HG02571 (cell line): ENCODE results near the gene TANC1.
"Not testable (repeated sequence)": the region's sequence is repeated elsewhere in the genome, so short reads cannot be mapped to it uniquely, and the experiment has no call there.

ENCODE experiments used
- ATAC-seq: cut with Tn5 transposase; IDR thresholded peaks from one replicate; pipeline ENCODE4 v1.9.1; 2021; ENCODE audit warnings: mild to moderate bottlenecking, moderate library complexity; ENCODE audit not compliant: unreplicated experiment

TANC1 gene

DNA sequence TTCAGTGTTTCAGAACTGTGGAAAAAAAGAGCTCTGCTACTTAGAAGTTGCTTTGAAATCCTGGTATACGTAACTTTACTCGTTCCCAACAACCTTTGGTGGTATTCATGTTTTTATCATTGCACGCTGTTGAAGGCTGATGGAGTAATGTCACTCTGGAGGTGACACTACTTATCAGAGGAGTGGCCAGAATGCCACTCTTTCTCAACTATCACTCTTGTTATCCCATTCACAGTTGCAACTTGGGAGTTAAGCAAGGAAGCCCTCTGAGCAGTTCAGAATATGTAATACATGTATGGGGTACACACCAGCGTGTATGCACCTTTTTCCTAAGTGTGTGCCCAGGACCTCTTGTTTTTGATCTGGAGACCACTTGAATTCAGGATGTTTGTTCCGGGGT, 53.6 kb downstream of the TANC1 start:
- no peak for ATAC-seq

- ATAC-seq = no peak
These were observed 57.7 kb downstream of the TANC1 start for GRCh38 chr2:159026170-159026569.

- no peak for ATAC-seq
These were observed 60.3 kb downstream of the TANC1 start for GRCh38 chr2:159028776-159029175.

- ATAC-seq = no peak
These were observed 61.5 kb downstream of the TANC1 start for GRCh38 chr2:159029936-159030335.

DNA sequence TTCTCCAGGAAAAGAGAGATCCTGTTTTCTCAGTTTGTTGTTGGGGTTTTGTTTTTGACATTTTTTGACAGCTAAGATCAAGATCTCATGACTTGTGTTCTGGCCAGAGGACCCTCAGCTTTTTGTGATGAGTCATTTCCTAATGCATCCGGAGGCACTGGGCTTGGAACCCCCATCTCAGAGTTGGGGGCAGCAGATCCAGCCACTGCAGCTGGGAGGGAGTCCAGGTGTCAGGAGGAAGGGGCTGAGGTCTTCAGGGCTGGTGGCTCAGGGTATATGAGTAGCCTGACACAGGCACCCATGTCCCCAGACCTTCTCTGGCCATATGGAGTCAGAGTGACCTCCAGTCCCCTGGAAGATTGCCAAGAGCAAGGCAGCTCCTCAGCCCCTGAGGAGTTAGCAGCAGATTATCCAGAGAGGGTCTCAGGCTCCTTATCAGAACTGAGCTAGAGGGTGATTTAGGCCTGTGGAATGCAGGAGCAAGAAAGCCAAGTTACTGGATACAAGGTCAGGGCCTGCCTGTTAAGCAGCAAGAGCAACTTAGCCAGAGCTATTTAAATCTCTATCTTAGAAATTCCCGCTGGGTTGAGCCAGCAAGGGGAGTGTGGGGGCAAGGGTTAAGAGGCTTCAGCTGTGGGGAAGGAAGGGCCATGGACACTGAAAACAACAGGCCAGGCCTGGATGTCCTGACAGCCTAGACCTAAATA, 62.4 kb downstream of the TANC1 start:
- ATAC-seq = no peak

DNA sequence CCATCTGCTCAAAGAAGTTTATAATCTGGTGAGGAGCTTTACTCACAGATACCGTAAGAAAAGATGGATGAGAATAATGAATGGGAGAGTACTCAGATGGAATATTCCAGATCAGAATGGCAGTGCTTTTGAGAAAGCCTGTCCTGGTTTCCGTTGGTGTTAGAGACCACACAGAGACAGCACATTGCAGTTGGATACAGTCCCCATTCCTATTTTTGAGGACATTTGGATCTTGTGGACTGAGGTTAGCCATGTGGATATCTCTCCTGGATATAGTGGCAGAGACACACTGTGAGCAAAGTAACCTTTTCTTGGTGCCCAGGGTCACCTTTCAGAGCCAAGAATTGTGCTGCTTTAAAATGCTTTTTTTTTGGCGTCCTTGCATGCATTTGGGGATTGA, 63.7 kb downstream of the TANC1 start:
- no peak for ATAC-seq

DNA sequence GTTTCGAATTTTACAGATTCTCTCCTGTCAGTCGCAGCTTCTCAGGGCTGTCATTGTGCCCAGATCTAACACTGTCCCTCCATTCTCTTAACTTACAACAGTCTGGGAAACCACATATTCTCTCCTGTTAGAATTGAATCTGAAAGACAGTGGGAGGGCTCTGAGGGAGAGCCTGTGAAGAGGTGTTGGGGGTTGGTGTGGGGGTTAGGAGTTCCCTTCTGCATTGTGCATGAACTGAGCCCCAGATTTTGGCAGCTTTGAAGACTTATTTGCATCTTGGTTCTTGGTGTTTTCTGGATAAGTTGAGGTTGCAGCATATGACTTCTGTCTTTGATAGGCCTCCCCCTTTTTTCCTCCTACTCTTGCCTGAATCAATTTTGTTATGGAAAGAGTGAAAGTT, 64.1 kb downstream of the TANC1 start:
- no peak for ATAC-seq

- no peak for ATAC-seq
These were observed 66.3 kb downstream of the TANC1 start for GRCh38 chr2:159034713-159035112.

DNA sequence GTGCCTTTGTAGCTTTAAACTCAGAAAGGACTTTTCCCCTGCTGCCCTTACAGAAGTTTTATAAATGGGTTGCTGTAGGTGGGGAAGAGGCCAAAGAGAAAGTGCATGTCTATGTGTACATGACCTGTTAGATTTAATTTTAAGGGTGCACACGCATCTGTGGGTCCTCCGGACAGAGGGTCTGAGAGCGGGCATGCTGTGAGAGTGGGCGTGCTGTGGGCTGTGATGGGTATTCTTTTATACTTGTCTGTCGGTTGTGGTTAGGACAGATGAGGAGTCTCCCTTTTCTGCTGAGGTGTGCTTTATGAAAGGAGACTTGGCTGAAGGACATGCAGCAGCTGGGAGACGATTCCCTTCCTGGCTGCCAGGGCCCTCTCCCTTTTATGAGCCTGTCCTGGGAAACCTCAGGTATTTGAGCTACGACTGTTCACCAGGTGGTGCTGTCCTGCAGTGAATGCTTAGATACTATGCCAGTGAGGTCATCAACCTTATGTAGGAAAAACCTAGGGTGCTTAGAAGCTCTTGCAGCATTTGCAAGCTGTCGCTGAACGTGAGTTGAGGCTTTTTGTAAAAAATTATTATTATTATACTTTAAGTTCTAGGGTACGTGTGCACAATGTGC, 67.5 kb downstream of the TANC1 start:
- ATAC-seq = no peak

DNA sequence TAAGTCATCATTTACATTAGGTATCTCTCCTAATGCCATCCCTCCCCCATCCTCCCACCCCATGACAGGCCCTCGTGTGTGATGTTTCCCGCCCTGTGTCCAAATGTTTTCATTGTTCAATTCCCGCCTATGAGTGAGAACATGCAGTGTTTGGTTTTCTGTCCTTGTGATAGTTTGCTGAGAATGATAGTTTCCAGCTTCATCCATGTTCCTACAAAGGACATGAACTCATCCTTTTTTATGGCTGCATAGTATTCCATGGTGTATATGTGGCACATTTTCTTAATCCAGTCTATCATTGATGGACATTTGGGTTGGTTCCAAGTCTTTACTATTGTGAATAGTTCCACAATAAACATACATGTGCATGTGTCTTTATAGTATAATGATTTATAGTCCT, 68.0 kb downstream of the TANC1 start:
- ATAC-seq = not testable (repeated sequence)

DNA sequence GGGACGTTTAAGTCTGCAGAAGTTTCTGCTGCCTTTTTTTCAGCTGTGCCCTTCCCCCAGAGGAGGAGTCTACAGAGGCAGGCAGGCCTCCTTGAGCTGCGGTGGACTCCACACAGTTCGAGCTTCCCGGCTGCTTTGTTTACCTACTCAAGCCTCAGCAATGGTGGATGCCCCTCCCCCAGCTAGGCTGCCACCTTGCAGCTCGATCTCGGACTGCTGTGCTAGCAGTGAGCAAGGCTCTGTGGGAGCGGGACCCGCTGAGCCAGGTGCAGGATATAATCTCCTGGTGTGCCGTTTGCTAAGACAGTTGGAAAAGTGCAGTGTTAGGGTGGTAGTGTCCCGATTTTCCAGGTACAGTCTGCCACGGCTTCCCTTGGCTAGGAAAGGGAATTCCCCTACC, 72.9 kb downstream of the TANC1 start:
- not testable (repeated sequence) for ATAC-seq

DNA sequence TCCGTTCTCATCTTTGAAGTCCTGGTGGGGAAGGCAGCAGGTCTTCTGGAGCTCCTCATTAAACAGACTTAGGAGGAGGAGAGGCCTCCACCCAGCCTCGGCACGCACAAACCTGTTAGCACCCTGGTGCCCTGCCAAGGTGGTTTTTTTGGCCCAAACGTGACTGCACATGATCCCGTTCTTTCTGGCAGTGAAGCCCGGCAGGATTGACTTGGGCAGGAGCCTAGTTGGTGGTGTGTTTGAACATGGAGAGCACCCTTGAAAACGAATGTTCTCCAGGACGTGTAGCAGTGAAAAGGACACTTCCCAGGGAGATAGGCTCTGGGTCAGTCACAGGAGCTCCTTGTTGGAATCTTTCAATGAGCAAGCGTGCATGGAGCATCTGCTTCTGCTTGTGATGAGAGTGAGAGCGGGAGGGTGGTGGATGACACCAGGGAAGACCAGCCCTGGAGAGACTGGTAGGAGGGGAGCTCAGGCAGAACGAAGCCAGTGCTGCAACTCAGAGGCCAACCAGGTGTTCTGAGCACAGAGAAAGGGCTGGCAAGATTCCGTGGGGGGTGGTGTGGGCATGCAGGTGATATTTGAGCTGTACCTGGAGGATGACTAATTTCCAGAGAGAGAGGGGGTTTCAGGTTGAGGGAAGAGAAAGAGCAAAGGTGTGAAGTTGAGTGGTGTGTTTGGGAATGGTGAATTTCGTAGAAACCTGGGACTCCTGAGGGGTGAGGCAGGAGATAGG, 73.8 kb downstream of the TANC1 start:
- ATAC-seq = no peak

DNA sequence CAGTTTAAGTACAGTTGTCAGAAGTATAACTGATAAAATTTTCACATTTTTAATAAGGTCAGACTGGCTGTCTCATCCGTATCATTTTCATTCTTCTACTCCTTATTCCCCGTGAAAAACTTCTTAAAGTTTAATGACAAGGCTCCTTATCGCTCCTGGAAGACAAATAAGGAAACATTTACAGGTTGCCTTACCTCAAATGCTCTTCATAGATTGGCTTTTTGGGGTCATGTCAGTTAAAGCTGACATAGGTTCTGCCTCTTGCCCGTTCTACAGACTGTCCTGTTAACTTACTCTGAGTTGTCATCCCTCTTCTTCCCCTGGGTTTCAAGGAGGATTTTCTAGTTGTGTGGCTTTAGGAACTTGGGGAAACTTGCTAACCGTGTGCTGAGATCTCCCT, 75.3 kb downstream of the TANC1 start:
- no peak for ATAC-seq

- ATAC-seq = no peak
These were observed 76.4 kb downstream of the TANC1 start for GRCh38 chr2:159044804-159045286.

DNA sequence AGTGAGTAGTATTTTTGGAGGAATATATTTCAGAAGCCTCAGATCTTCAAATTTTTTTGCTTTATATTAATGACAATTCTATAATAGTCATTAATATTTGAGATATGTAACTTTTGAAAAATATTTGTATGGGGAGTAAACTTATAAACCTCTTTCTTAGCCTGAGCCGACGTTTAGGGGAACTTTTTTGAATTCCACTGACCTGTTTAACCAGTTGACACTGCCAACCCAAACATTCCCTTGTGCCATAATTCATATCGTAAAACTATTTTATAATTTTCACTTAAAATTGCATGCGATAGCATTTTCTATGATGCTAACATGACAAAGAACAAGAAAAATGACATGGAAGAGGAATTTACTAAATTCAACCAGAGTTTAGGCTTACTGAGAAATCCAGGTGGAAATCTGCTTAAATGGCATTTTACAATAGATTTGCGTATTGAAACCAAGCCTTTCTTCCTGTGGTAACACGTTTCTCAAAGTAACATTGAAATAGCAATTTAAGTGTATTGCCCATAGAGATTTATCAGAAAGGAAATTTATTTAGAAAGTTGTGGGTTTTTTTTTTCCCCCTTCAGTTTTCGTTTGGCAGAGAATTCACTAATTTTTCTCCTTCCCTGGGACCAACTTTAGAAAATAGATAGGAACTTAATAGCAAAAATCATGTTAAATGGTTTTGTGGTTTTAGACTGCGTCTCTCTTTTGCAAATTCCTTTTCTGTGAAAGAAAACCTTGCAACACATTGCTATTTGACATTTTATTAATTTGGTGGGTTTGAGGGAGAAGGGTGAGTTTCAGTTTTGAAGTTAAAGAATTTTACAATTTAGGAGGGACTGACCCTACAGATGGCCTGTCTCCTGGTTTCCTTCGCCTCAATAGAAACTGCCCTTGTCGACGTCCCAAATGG, 77.4 kb downstream of the TANC1 start:
- no peak for ATAC-seq

DNA sequence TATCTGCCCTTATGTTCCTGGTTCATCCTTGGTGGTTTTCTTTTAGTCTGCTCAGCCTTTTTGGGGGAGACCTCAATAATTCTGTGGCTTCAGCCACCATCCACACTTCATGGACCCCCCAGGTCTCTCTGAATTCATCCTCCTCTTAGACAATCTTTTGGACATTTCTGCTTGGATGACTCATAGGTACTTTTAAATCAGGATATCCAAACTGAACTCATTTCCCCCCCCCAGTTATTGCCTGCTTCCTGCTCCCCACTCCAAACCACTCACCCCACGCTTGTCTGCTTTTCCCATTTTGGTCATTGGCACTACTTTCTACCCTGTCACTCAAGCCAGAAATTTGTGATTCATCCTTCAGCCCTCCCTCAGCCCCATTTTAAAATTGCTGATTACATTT, 78.5 kb downstream of the TANC1 start:
- ATAC-seq = no peak

GRCh38 chr2:159050426-159050825, 82.0 kb downstream of the TANC1 start:
- no peak for ATAC-seq

- no peak for ATAC-seq
These were observed 82.7 kb downstream of the TANC1 start for GRCh38 chr2:159051133-159051532.

DNA sequence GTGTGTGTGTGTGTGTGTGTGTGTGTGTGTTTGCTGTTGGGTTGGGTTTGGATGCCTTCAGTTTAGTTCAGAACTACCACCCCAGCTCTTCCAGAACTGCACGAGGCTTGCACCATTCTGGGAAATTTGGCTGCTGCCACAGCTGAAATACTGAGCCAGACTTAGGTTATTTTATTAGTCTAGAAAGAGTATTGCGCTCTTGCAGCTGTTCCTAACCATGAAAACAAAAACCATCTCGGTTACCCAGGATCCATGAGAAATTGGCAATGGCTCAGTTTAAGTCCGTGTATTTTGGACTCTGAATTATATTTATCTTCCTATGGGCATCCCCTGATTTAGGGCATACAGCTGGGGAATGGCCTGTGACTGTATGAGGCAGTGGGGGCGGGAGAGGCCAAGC, 83.2 kb downstream of the TANC1 start:
- ATAC-seq = no peak

DNA sequence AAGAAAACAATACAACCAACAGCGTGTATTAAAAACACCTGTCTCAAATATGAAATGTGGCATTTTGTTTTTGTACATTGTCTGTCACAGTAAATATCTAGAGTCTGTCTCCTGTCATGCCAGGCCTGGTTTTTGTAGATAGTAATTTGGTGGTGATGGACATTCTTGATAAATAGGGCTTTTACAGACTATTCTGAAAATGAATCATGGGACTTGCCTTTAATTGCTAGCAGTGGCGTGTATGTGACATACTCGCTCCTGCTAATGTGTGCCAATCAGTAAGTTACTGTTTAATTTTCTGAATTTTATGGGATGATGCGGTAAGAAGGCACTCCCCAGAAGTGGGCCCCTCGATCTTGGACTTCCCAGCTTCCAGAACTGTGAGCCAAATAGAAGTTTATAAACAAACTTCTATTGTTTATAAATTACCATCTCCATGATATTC, 83.7 kb downstream of the TANC1 start:
- no peak for ATAC-seq
